Adrenal gland (tissue), 12 donors: ENCODE measurements around the gene THEM5. TPM values are rescaled to one million over a fixed set of nuclear protein-coding genes. Genes with fewer than 3 reads are reported as not detected.
"Not testable (repeated sequence)": the region's sequence is repeated elsewhere in the genome, so short reads cannot be mapped to it uniquely, and the experiment has no call there.

Experiments
- DNase-seq, 7 donors: peaks; one replicate each; pipeline ENCODE4 v3.0.0-alpha.2; 2019 to 2020
- H3K27ac ChIP-seq, 5 donors: fragments of 200-600 bp; sonication (generic) in 4 of 5; 1 replicate in 3 of 5; 2 replicates in 2 of 5; pipeline versions ENCODE4 v1.5.1 to v1.8.0; 2016 to 2020; ENCODE audit warnings: mild to moderate bottlenecking in 1 of 5
- H3K27me3 ChIP-seq: fragments of 200-600 bp; 2 replicates; pipeline ENCODE4 v1.8.0; 2021
- H3K36me3 ChIP-seq, 2 donors: fragments of 200-600 bp; replicated peaks in 1 of 2; 1 replicate in 1 of 2; 2 replicates in 1 of 2; pipeline versions ENCODE4 v1.5.1 to v1.8.0; 2018 to 2022
- H3K4me1 ChIP-seq, 2 donors: fragments of 200-600 bp; replicated peaks in 1 of 2; 1 replicate in 1 of 2; 2 replicates in 1 of 2; pipeline versions ENCODE4 v1.5.1 to v1.8.0; 2018 to 2021
- H3K4me3 ChIP-seq, 4 donors: fragments of 200-600 bp; sonication (generic) in 3 of 4; one replicate each; pipeline ENCODE4 v1.5.1; 2016 to 2018
- H3K9me3 ChIP-seq, 3 donors: fragments of 200-600 bp; sonication (generic) in 1 of 3; replicated peaks in 1 of 3; 1 replicate in 2 of 3; 2 replicates in 1 of 3; pipeline versions ENCODE4 v1.5.1 to v1.8.0; 2016 to 2021
- POLR2A ChIP-seq, 2 donors: fragments of 450-650 bp; IDR thresholded peaks; one replicate each; pipeline ENCODE4 v1.6.1; 2017; ENCODE audit warnings: antibody characterized with exemption in 2 of 2, mild to moderate bottlenecking in 2 of 2, moderate library complexity in 1 of 2
- WGBS, 4 donors: extraction: QIAGEN DNeasy Blood & Tissue Kit in 2 of 4; methylation state at CpG; one replicate each; pipeline versions ENCODE4 v1.1.5 to v1.1.7; 2013 to 2017; 5-methylcytosine and 5-hydroxymethylcytosine counted together
- intact Hi-C, 2 donors: fragments of 100-400 bp; cut with DNase I; formaldehyde crosslinking; loops; one replicate each; pipeline versions ENCODE4 v1.14.1 to v1.15.0; 2022 to 2023
- polyA plus RNA-seq, 3 donors: library from polyadenylated mRNA; stranded (reverse); fragments of 200-250 nt in 2 of 3; fragments of 350-450 nt in 1 of 3; fragmentation: Illumina TruSeq in 1 of 3; extraction: RNeasy Lipid Tissue Mini Kit (QIAGEN cat#74804) in 1 of 3; gene quantifications; one replicate each; pipeline ENCODE4 v1.2.3, GENCODE V29; 2013 to 2014
- total RNA-seq, 9 donors: library from RNA; depleted of rRNA in 4 of 9; stranded (reverse); fragments of >200 nt in 4 of 9; fragments of 120-200 nt in 1 of 9; fragmentation: NEBNext Ultra II Directional in 1 of 9; extraction: Animal tissue kit (Norgen Biotek cat#: 25700) in 1 of 9; gene quantifications; one replicate each; pipeline versions ENCODE4 v1.1.0 to v1.2.4, GENCODE V29; 2013 to 2023
- TF ChIP-seq, protein P1 (sequence below), 6 experiments: fragments of 450-650 bp in 4 of 6; fragments of 200-600 bp in 2 of 6; sonication (generic) in 1 of 6; IDR thresholded peaks; 1 replicate in 5 of 6; 2 replicates in 1 of 6; pipeline versions ENCODE4 v1.5.1 to v1.8.0; 2016 to 2021; ENCODE audit warnings: antibody characterized with exemption in 6 of 6, mild to moderate bottlenecking in 2 of 6, moderate library complexity in 1 of 6
- donor health status: healthy with polysubstance abuse.
- donor health status: Bipolar disorder and iron deficiency.
- donor health status: DM: yes; HTN: yes; CAD: no.
- donor health status: DM: no; HTN: no; CAD: no.
- donor health status: DM: no; HTN: no; CAD: no.
- donor health status: DM: yes; HTN: yes; CAD: no.

THEM5 gene
- total and polyA plus RNA-seq, 12 donors: not detected

- intact Hi-C loops: no loop called here
- H3K27ac ChIP-seq: no peak overlapping the region
- 87 to 93% (median 90%) methylated on average over 3 to 6 of the region's 6 CpGs for WGBS, 4 donors
Observed at GRCh38 chr1:151858886-151859665, 5.6 kb upstream of the THEM5 start.

GRCh38 chr1:151858030-151858746 is 4.7 kb upstream of the THEM5 start:
- intact Hi-C loops: no loop called here
- no peaks in the 10 kb centered on the region for H3K36me3 ChIP-seq
- no peak for TF ChIP-seq POLR2A (IDR thresholded peaks at IDR 0.05)
- TF ChIP-seq, protein P1, sequence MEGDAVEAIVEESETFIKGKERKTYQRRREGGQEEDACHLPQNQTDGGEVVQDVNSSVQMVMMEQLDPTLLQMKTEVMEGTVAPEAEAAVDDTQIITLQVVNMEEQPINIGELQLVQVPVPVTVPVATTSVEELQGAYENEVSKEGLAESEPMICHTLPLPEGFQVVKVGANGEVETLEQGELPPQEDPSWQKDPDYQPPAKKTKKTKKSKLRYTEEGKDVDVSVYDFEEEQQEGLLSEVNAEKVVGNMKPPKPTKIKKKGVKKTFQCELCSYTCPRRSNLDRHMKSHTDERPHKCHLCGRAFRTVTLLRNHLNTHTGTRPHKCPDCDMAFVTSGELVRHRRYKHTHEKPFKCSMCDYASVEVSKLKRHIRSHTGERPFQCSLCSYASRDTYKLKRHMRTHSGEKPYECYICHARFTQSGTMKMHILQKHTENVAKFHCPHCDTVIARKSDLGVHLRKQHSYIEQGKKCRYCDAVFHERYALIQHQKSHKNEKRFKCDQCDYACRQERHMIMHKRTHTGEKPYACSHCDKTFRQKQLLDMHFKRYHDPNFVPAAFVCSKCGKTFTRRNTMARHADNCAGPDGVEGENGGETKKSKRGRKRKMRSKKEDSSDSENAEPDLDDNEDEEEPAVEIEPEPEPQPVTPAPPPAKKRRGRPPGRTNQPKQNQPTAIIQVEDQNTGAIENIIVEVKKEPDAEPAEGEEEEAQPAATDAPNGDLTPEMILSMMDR (IDR thresholded peaks at IDR 0.05): no peak
- H3K27me3 ChIP-seq: no peaks in the 10 kb centered on the region
- H3K9me3 ChIP-seq: no peaks in the 10 kb centered on the region
- H3K4me1 ChIP-seq: no peaks in the 10 kb centered on the region
- H3K4me3 ChIP-seq: no peak overlapping the region
- WGBS, 4 donors: 72 to 75% (median 74%) methylated on average over 3 of the region's 3 CpGs
- H3K27ac ChIP-seq: no peak overlapping the region
- no peak for DNase-seq

More at GRCh38 chr1:151858886-151859665, 5.6 kb upstream of the THEM5 start:
- DNase-seq: no peak
- H3K4me3 ChIP-seq: no peak overlapping the region
- H3K9me3 ChIP-seq: no peaks in the 10 kb centered on the region
- H3K27me3 ChIP-seq: no peaks in the 10 kb centered on the region
- TF ChIP-seq POLR2A (IDR thresholded peaks at IDR 0.05): no peak
- TF ChIP-seq, protein P1 (IDR thresholded peaks at IDR 0.05): no peak
- H3K4me1 ChIP-seq: no peaks in the 10 kb centered on the region
- no peaks in the 10 kb centered on the region for H3K36me3 ChIP-seq

DNA sequence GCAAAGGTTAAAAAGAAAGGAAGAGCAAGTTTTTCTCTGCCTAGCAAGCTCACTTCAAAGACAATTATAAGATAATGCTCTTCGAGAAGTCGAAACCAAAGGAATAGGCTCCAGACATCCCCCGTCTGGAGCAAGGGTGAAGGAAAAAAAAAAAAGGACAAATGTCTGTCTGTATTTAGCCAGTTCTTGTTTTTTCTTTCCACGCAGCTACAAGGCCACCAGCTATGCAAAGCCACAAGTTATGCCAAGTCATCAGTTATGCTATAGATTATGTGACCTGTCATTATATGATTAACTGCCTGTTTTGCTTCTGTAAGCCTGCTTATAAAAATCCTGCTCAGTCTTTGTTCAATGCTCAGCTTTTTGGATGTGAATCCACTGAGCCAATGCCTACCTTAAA is 2.4 kb upstream of the THEM5 start:
- peaks cover 4% of the 10 kb centered on the region for H3K27me3 ChIP-seq
- no peaks in the 10 kb centered on the region for H3K36me3 ChIP-seq
- intact Hi-C loops: no loop called here
- WGBS, 4 donors: 19 to 30% (median 23%) methylated on average over 4 of the region's 4 CpGs
- no peaks in the 10 kb centered on the region for H3K4me1 ChIP-seq
- DNase-seq: no peak
- no peaks in the 10 kb centered on the region for H3K9me3 ChIP-seq
- H3K4me3 ChIP-seq: no peak overlapping the region
- H3K27ac ChIP-seq: no peak overlapping the region
- TF ChIP-seq POLR2A (IDR thresholded peaks at IDR 0.05): no peak
- TF ChIP-seq, protein P1 (IDR thresholded peaks at IDR 0.05): no peak

DNA sequence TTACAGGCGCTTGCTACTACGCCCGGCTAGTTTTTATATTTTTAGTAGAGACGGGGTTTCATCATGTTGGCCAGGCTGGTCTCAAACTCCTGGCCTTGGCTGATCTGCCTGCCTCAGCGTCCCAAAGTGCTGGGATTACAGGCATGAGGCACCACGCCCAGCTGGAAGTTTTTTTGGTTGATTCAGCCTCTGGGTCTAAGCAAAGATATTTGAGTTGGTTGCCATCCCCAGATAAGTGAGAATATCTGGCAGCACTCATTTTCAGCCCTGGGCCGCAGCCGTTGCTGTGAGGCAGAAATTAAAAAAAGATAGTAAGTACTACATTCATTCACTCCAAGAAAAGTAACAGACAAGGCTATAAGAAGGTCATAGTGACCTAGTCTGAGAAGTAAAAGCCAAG is 2.0 kb upstream of the THEM5 start:
- WGBS, 4 donors: 53 to 70% (median 66%) methylated on average over 7 to 8 of the region's 8 CpGs
- H3K9me3 ChIP-seq, H3K4me1 ChIP-seq, H3K4me3 ChIP-seq, H3K27me3 ChIP-seq, DNase-seq, H3K27ac ChIP-seq, intact Hi-C loops, H3K36me3 ChIP-seq: not testable (repeated sequence)
